HG03103 (cell line): ENCODE measurements around the gene MUC2.

ENCODE experiments used
- ATAC-seq: cut with Tn5 transposase; IDR thresholded peaks from one replicate; pipeline ENCODE4 v1.9.1; 2021; ENCODE audit warnings: low read depth; ENCODE audit not compliant: unreplicated experiment

Gene MUC2

GRCh38 chr11:1050581-1051355, 23.9 kb upstream of the MUC2 start:
- peak; percentile 61 for ATAC-seq

- no peak for ATAC-seq
Measured at GRCh38 chr11:1051356-1052132, 23.1 kb upstream of the MUC2 start.

- ATAC-seq: no peak
Measured at GRCh38 chr11:1052133-1053011, 22.3 kb upstream of the MUC2 start.

GRCh38 chr11:1053121-1053901, 21.4 kb upstream of the MUC2 start:
- ATAC-seq: no peak

GRCh38 chr11:1054143-1055108, 20.2 kb upstream of the MUC2 start:
- no peak for ATAC-seq

- no peak for ATAC-seq
Measured at GRCh38 chr11:1055109-1055703, 19.5 kb upstream of the MUC2 start.

DNA sequence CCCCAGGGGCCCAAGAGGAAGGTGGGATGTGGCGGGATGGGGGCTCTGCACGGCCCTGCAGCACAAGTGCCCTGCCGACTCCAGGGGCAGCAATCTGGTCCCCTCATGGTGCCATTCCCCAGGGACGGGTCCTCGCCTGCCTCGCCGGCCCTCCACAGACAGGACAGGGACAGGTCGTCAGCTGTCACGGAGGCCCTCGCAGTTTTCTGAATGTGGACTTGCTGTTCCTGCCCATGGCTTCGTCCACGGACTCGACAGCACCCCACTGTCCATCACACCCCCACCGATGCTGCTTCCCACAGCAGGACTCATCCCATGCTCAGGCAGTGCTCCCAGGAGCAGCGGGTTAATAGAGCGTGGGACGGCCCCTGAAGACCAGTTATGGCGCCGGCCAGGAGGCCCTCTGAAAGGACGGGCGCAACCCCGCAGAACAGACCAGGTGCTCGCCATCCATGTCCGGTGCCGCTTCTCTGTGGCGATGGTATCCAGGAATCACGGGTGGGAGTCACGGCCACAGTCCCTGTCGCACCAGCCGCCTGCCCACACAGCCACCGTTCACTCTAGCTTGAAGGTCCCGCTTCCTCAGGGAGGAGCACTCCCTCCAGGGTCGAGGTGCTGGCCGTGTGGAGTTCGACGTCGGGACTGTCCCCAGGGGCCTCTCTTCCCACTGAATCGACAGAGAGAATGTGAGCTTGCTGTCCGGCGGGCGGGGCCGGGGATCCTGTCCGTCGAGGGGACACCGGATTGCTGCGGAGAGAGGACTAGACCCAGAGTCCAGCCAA, 18.5 kb upstream of the MUC2 start:
- no peak for ATAC-seq

GRCh38 chr11:1057806-1058205, 16.9 kb upstream of the MUC2 start:
- no peak for ATAC-seq

- no peak for ATAC-seq
Measured at GRCh38 chr11:1059759-1060158, 14.9 kb upstream of the MUC2 start.

DNA sequence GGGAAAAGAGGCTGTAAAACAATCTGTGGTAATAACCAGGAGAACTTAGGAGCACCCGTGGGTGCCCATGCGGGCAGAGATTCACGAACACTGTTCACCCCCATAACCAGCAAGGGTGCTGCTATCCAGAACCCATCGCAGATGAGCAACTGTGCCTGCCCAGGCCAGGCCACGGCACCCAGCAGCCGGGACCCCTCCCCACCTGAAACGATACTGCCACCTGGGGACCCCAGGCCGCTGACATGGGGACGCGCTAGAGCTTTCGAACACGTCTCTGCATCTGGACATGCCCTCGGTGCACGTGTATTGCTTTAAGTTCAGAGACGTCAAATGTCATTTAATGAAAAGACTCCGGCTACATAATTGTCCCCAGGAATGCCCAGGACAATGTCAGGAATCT, 14.3 kb upstream of the MUC2 start:
- no peak for ATAC-seq

GRCh38 chr11:1060852-1061616, 13.6 kb upstream of the MUC2 start:
- ATAC-seq: no peak

DNA sequence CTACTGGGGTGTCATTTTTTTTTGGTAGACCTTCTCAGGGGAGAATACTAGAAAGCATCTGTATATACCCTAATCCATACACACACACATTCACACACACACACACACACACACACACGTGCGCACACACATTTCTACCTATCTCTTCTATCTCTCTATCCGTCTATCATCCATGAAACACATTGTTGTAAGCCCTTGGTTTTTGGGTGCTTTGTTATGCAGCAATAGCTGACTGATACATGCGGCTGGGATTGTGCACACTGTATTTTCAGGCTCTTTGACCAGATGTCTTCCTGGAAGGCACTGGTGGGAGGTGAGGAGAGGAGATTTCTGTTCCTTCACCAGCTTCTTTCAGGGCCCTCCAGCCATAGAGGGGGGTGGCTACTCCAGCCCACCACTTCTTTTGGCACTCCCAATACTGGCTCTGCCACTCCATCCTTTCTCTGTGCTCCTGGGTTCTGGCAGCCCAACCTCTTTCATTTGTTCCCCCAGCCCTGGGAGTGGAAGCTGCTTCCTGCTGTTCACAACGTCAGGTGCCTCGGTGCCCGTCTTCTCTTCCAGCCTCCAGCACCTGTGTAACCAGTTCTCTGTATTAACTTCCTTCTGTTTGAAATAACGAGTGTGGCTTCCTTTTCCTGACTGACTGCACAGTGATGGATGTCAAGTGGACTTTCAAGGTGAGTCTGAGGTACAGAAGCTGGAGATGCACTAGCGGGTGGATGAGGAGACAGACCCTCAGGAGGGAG, 12.4 kb upstream of the MUC2 start:
- no peak for ATAC-seq

- no peak for ATAC-seq
Measured at GRCh38 chr11:1064167-1064566, 10.5 kb upstream of the MUC2 start.

GRCh38 chr11:1067812-1068496, 6.7 kb upstream of the MUC2 start:
- ATAC-seq: no peak

DNA sequence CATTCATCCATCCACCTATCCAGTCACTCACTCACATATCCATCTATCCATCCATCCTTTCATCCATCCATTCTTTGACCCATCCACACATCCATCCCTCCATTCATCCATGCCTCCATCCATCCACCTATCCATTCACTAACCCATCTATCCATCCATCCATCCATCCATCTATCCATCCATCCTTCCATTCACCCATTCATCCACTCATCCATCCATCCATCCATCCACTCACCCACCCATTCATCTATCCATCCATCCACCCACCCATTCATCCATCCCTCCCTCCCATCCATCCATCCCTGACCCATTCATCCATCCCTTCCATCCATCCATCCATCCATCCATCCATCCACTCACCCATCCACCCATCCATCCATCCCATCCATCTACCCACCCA, 4.9 kb upstream of the MUC2 start:
- ATAC-seq: no peak
